LNCAP (cell line): ENCODE data around the gene MPV17.

Experiments
- CTCF ChIP-seq: fragments of 450-650 bp; IDR thresholded peaks from 2 replicates; pipeline ENCODE4 v1.5.1; 2017; ENCODE audit warnings: mild to moderate bottlenecking

MPV17 gene

GRCh38 chr2:27261926-27262298, 61.0 kb downstream of the MPV17 start:
- no peak for TF ChIP-seq CTCF

DNA sequence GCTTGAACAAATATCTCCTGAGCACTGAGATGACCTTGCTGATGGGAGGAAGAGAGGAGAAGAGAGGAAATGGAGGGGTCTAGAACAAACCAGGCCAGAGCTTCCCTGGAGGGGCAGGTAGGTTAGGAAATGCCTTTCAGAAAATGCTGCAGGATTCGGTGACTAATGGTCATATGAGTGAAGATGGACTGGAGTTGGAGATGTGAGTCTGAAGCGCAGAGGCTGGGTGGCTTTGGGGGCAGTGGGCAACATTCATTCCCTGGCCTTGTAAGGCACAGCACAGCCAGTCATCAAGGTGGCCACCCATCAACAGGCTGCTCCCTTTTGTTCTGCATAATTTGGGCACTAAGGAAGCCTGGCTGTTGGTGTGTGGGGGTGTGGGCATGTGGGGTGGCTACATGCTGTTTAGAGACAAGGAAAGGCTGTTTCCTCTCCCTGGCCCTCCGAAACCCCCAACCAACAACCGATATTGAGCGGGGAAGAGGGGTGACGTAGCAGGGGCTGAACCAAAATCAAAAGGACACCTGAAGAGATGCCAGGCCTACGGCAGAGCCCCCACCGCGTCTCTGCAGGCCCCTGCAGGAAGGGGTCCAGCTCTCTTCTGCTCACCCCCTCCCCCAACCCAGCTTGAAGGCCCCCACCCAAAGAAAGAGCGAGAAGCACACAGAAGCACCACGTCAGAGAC, 61.5 kb downstream of the MPV17 start:
- no peak for TF ChIP-seq CTCF
